ENCODE data around the gene PDGFB. TPM values are rescaled to one million over a fixed set of nuclear protein-coding genes. Genes with fewer than 3 reads are reported as not detected.
"Not testable (repeated sequence)": the region's sequence is repeated elsewhere in the genome, so short reads cannot be mapped to it uniquely, and the experiment has no call there.

Gene PDGFB
- total and polyA plus RNA-seq, 8 donors = 1.2 to 58.5 (median 3.9) TPM

GRCh38 chr22:39219071-39220039 is 25.4 kb downstream of the PDGFB start:
- no peak for TF ChIP-seq EP300 (IDR thresholded peaks at IDR 0.05)
- no peak for TF ChIP-seq POLR2A (IDR thresholded peaks at IDR 0.05)
- TF ChIP-seq CTCF (IDR thresholded peaks at IDR 0.05) = no peak
- TF ChIP-seq POLR2AphosphoS5 (IDR thresholded peaks at IDR 0.05) = no peak
- peaks cover 0 to 17% (median 13%) of the 10 kb centered on the region in 4 donors for H3K36me3 ChIP-seq
- peaks cover 0 to 6% (median 2%) of the 10 kb centered on the region in 4 donors for H3K4me1 ChIP-seq
- H3K9me3 ChIP-seq = peaks cover 0 to 4% (median 0%) of the 10 kb centered on the region in 4 donors
- no peak for DNase-seq
- intact Hi-C loops (cut with DNase I; ENCODE audit: low total_unique reads) = no loop called here
- peaks cover 0 to 31% (median 0%) of the 10 kb centered on the region in 3 donors for H3K27me3 ChIP-seq
- no peak overlapping the region for H3K27ac ChIP-seq
- WGBS, 5 donors = 55 to 70% (median 66%) methylated on average over 16 of the region's 16 CpGs
- H3K4me3 ChIP-seq = no peak overlapping the region

- H3K9me3 ChIP-seq; H3K27ac ChIP-seq; H3K4me1 ChIP-seq; intact Hi-C loops (cut with DNase I; ENCODE audit: low total_unique reads); DNase-seq; H3K4me3 ChIP-seq; H3K36me3 ChIP-seq: not testable (repeated sequence)
- 88 to 96% (median 89%) methylated on average over 6 of the region's 6 CpGs for WGBS, 5 donors
- H3K27me3 ChIP-seq = peaks cover 0 to 33% (median 0%) of the 10 kb centered on the region in 3 donors
Measured at GRCh38 chr22:39218432-39218831, 26.4 kb downstream of the PDGFB start.

- H3K4me3 ChIP-seq = no peak overlapping the region
- no peaks in the 10 kb centered on the region for H3K9me3 ChIP-seq
- TF ChIP-seq EP300 (IDR thresholded peaks at IDR 0.05) (no peak), CTCF (IDR thresholded peaks at IDR 0.05) (no peak), POLR2A (IDR thresholded peaks at IDR 0.05) (no peak), POLR2AphosphoS5 (IDR thresholded peaks at IDR 0.05) (no peak)
- peaks cover 0 to 36% (median 0%) of the 10 kb centered on the region in 3 donors for H3K27me3 ChIP-seq
- no peak for DNase-seq
- peaks cover 0 to 10% (median 3%) of the 10 kb centered on the region in 4 donors for H3K4me1 ChIP-seq
- no peaks in the 10 kb centered on the region for H3K36me3 ChIP-seq
- WGBS, 5 donors = 77 to 91% (median 90%) methylated on average over 8 of the region's 8 CpGs
- H3K27ac ChIP-seq = no peak overlapping the region
- intact Hi-C loops (cut with DNase I; ENCODE audit: low total_unique reads) = no loop called here
Measured at GRCh38 chr22:39216143-39216490, 28.7 kb downstream of the PDGFB start.

GRCh38 chr22:39215426-39216142 is 29.2 kb downstream of the PDGFB start:
- Histone ChIP-seq H3K9me3 (no peaks in the 10 kb centered on the region), H3K27ac (no peak overlapping the region), H3K27me3 (peaks cover 0 to 36% (median 0%) of the 10 kb centered on the region in 3 donors), H3K4me1 (peaks cover 0 to 10% (median 3%) of the 10 kb centered on the region in 4 donors), H3K36me3 (no peaks in the 10 kb centered on the region), H3K4me3 (no peak overlapping the region)
- intact Hi-C loops (cut with DNase I; ENCODE audit: low total_unique reads) = no loop called here
- 55 to 70% (median 64%) methylated on average over 13 to 14 of the region's 14 CpGs for WGBS, 5 donors
- no peak for TF ChIP-seq POLR2AphosphoS5 (IDR thresholded peaks at IDR 0.05)
- TF ChIP-seq POLR2A (IDR thresholded peaks at IDR 0.05) = no peak
- TF ChIP-seq CTCF (IDR thresholded peaks at IDR 0.05) = peak in 4 of 7 experiments; percentile 5 to 19 (median 10)
- no peak for TF ChIP-seq EP300 (IDR thresholded peaks at IDR 0.05)
- DNase-seq = no peak
